GM10248 (cell line): ENCODE data around the gene SGCA.

ENCODE experiments used
- CTCF ChIA-PET: fragments of 300-600 bp; sonication (Branson Sonifier 250); formaldehyde crosslinking; extraction: SDS; loops from one replicate; lab custom pipeline; 2021; ENCODE audit warnings: antibody characterized with exemption; lab: Yijun Ruan, JAX
- POLR2A ChIA-PET: fragments of 350-650 bp; sonication (Branson Sonifier 250); formaldehyde crosslinking; extraction: SDS; loops from one replicate; lab custom pipeline; 2020; ENCODE audit warnings: antibody characterized with exemption; lab: Yijun Ruan, JAX
- DNase-seq: peaks from one replicate; pipeline ENCODE4 v3.0.0; 2012; ENCODE audit errors: extremely low spot score
- CTCF ChIP-seq: IDR thresholded peaks from 2 replicates; pipeline ENCODE4 v1.5.1; 2012; ENCODE audit warnings: mild to moderate bottlenecking, low read depth; ENCODE audit errors: extremely low read depth, missing control alignments, control extremely low read depth

The SGCA gene

GRCh38 chr17:50199211-50199802 is 33.5 kb downstream of the SGCA start:
- no peak for DNase-seq
- CTCF ChIA-PET: interaction anchor here (1.0 to 8.2 kb wide), 34 partner anchors 8 to 274 kb away, joined by 3 to 324 read pairs (median 11); partner anchors contain the start of genes LRRC59, SGCA and TMEM92
- POLR2A ChIA-PET: no interaction called here
- no peak for TF ChIP-seq CTCF

GRCh38 chr17:50199803-50200456 is 34.1 kb downstream of the SGCA start:
- TF ChIP-seq CTCF: no peak
- DNase-seq: peak; percentile 84
- ChIA-PET CTCF (interaction anchor here (0.6 to 8.2 kb wide), 61 partner anchors 9 to 301 kb away, joined by 3 to 324 read pairs (median 5); partner anchors contain the start of genes LRRC59, RSAD1, SGCA and TMEM92), POLR2A (interaction anchor here (0.7 kb wide), 2 partner anchors 92 to 109 kb away, joined by 3 to 6 read pairs; no protein-coding TSS in a partner anchor)

GRCh38 chr17:50200457-50201275 is 34.9 kb downstream of the SGCA start:
- CTCF ChIA-PET: interaction anchor here (0.6 to 8.2 kb wide), 68 partner anchors 10 to 300 kb away, joined by 3 to 324 read pairs (median 5); partner anchors contain the start of genes LRRC59, RSAD1, SGCA and TMEM92
- POLR2A ChIA-PET: interaction anchor here (0.7 kb wide), 2 partner anchors 92 to 109 kb away, joined by 3 to 6 read pairs; no protein-coding TSS in a partner anchor
- peak; percentile 89 for TF ChIP-seq CTCF
- DNase-seq: peak; percentile 89

GRCh38 chr17:50201276-50201854 is 35.6 kb downstream of the SGCA start, which contains the start of gene COL1A1:
TSS of gene COL1A1 (minus strand) at chr17:50201631. CDS start at chr17:50201513, 118 bp downstream.
- POLR2A ChIA-PET: interaction anchor here (0.6 kb wide), 1 partner anchor 16 kb away, joined by 10 read pairs; no protein-coding TSS in a partner anchor
- CTCF ChIA-PET: interaction anchor here (0.9 to 8.2 kb wide), 37 partner anchors 10 to 196 kb away, joined by 3 to 324 read pairs (median 12); partner anchors contain the start of genes LRRC59, SGCA and TMEM92
- no peak for TF ChIP-seq CTCF
- DNase-seq: no peak

- TF ChIP-seq CTCF: no peak
- ChIA-PET POLR2A (no interaction called here), CTCF (interaction anchor here (0.8 to 8.2 kb wide), 9 partner anchors 12 to 100 kb away, joined by 3 to 324 read pairs (median 71); partner anchors contain the start of gene TMEM92)
- no peak for DNase-seq
Observed at GRCh38 chr17:50203086-50203485, 37.3 kb downstream of the SGCA start.
